Measurements from ENCODE around the gene MORN1. TPM values are rescaled to one million over a fixed set of nuclear protein-coding genes. Genes with fewer than 3 reads are reported as not detected.
"Not testable (repeated sequence)": the region's sequence is repeated elsewhere in the genome, so short reads cannot be mapped to it uniquely, and the experiment has no call there.

The MORN1 gene
- total RNA-seq, 2 donors from 2014 or later, result 6.8 to 6.9 TPM

GRCh38 chr1:2342384-2343022, 48.9 kb downstream of the MORN1 start:
- no peak for DNase-seq
- H3K36me3 Mint-ChIP-seq (ENCODE audit: insufficient read depth in 2 of 2), result no peaks in the 10 kb centered on the region
- ATAC-seq (replicated peaks in 1 of 2), result no peak

DNA sequence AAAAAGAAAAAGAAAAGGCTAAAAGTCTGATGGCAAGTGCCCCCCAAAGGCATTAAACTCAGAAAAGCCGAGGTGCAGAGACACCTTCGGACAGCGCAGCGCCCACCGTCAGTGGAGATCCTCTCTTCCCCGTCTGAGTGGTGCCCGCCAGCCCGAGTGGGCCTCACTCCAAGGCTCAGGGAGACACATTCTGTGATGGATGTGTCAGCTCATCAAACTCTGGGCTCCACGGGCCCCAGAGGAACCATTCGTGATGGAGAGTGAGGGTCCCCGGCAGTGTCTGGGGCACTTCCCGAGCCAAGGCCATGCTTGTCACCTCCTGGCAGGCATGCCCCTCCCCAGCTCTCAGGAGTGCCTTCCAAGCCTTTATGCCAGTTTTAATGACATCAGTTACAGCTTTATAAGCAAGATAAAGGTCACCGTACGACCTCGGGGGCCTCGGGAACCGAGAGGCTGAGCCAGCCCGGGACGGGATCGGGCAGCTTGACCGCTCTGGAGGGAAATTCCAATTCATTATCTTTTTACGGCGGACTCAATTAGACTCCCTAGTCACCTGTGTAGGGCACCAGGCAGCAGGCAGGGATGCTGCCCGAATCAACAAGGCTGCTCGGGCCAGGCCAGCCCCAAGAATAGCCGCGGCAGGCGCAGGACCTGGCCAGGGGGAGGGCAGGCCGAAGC, 49.5 kb downstream of the MORN1 start:
- Mint-ChIP-seq H3K4me1 (ENCODE audit: low read depth) (no peaks in the 10 kb centered on the region), H3K36me3 (ENCODE audit: insufficient read depth in 2 of 2) (no peaks in the 10 kb centered on the region)

More at GRCh38 chr1:2342384-2343022, 48.9 kb downstream of the MORN1 start:
- Mint-ChIP-seq H3K4me3 (no peak overlapping the region), H3K27ac (no peak overlapping the region), H3K9me3 (no peaks in the 10 kb centered on the region), H3K4me1 (ENCODE audit: low read depth) (no peaks in the 10 kb centered on the region), H3K27me3 (ENCODE audit: low read depth) (no peaks in the 10 kb centered on the region)

GRCh38 chr1:2340918-2341254, 50.5 kb downstream of the MORN1 start:
- no peaks in the 10 kb centered on the region for H3K4me1 Mint-ChIP-seq (ENCODE audit: low read depth)
- H3K27ac Mint-ChIP-seq, result no peak overlapping the region
- H3K36me3 Mint-ChIP-seq (ENCODE audit: insufficient read depth in 2 of 2), result no peaks in the 10 kb centered on the region
- no peaks in the 10 kb centered on the region for H3K27me3 Mint-ChIP-seq (ENCODE audit: low read depth)
- DNase-seq (no peak), ATAC-seq (replicated peaks in 1 of 2) (no peak)
- H3K9me3 Mint-ChIP-seq, result no peaks in the 10 kb centered on the region
- H3K4me3 Mint-ChIP-seq, result no peak overlapping the region

More for the DNA sequence above, 49.5 kb downstream of the MORN1 start:
- Mint-ChIP-seq H3K27ac (no peak overlapping the region), H3K9me3 (no peaks in the 10 kb centered on the region), H3K4me3 (no peak overlapping the region), H3K27me3 (ENCODE audit: low read depth) (no peaks in the 10 kb centered on the region)
- ATAC-seq (replicated peaks in 1 of 2) (no peak), DNase-seq (no peak)

GRCh38 chr1:2340086-2340917, 51.1 kb downstream of the MORN1 start:
- no peaks in the 10 kb centered on the region for H3K4me1 Mint-ChIP-seq (ENCODE audit: low read depth)
- ATAC-seq (replicated peaks in 1 of 2) (no peak), DNase-seq (no peak)
- H3K36me3 Mint-ChIP-seq (ENCODE audit: insufficient read depth in 2 of 2), result no peaks in the 10 kb centered on the region
- H3K27me3 Mint-ChIP-seq (ENCODE audit: low read depth), result no peaks in the 10 kb centered on the region
- no peak overlapping the region for H3K27ac Mint-ChIP-seq
- no peaks in the 10 kb centered on the region for H3K9me3 Mint-ChIP-seq
- H3K4me3 Mint-ChIP-seq, result no peak overlapping the region

GRCh38 chr1:2339206-2340085, 51.9 kb downstream of the MORN1 start:
- DNase-seq, result no peak
- Mint-ChIP-seq H3K27me3 (ENCODE audit: low read depth) (no peaks in the 10 kb centered on the region), H3K4me1 (ENCODE audit: low read depth) (no peaks in the 10 kb centered on the region), H3K9me3 (no peaks in the 10 kb centered on the region), H3K36me3 (ENCODE audit: insufficient read depth in 2 of 2) (no peaks in the 10 kb centered on the region), H3K4me3 (no peak overlapping the region), H3K27ac (no peak overlapping the region)
- no peak for ATAC-seq (replicated peaks in 1 of 2)

DNA sequence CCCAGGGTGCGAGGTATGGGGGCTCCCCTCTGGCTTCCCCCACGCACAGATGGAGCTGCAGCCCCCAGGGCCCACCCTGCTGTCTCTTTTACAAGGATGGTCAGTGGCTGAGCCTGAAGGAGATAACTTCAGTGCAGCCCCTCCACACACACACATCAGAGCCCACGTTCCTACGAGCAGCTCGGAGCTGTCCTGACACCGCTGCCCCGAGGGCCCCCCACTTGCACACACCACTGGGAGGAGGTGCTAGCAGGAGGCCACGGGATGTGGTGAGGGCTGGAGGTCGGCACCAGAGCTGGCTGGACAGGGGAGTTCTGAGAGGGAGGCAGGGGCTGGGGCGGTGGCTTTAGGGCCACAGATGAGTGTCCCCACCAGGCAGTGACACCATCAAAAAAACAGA, 53.9 kb downstream of the MORN1 start:
- Mint-ChIP-seq H3K27ac (no peak overlapping the region), H3K4me3 (no peak overlapping the region), H3K9me3 (no peaks in the 10 kb centered on the region), H3K4me1 (ENCODE audit: low read depth) (no peaks in the 10 kb centered on the region), H3K27me3 (ENCODE audit: low read depth) (no peaks in the 10 kb centered on the region), H3K36me3 (ENCODE audit: insufficient read depth in 2 of 2) (no peaks in the 10 kb centered on the region)
- DNase-seq (no peak), ATAC-seq (replicated peaks in 1 of 2) (no peak)

DNA sequence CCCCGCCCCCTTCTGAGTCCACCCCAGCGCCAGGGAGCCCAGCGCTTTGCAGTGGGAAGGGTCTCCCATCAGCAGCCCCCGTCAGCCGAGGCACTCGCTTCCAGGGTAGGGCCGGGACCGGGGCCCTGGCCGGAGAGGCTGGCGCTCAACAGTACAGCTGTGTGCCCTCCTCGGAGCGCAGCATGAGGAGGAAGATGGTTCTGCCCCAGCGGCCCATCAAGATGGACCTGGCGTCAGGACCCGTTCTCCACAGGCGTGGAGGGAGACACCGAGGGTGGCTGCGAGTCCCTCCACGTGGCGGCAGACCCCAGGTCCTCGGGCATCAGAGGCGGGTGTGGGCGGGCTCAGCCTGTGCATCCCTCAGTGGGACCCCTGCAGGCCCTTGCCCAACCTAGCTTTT, 54.3 kb downstream of the MORN1 start:
- Mint-ChIP-seq H3K4me1 (ENCODE audit: low read depth) (no peaks in the 10 kb centered on the region), H3K27ac (no peak overlapping the region), H3K27me3 (ENCODE audit: low read depth) (no peaks in the 10 kb centered on the region), H3K36me3 (ENCODE audit: insufficient read depth in 2 of 2) (no peaks in the 10 kb centered on the region), H3K4me3 (no peak overlapping the region), H3K9me3 (no peaks in the 10 kb centered on the region)
- DNase-seq (no peak), ATAC-seq (replicated peaks in 1 of 2) (no peak)

DNA sequence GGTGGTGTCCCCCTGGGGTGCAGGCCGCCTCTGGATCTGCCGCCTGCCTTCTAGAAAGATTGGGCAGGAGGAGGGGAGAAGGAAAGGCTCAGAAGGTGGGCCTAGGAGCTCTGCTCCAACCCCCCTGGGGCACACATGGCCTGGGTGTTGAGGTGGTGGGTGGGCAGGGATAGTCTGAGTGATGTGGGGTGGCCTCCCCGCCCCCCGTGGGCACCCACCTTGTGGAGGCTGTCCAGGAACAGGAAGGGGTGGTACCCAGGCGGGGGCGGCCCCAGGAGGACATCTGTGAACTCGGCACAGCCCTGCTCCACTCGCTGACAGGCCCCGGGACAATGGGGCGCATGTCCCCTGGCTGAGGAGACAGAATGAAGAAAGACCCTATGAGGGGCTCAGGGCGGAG, 54.9 kb downstream of the MORN1 start:
- DNase-seq, result no peak
- no peaks in the 10 kb centered on the region for H3K4me1 Mint-ChIP-seq (ENCODE audit: low read depth)
- ATAC-seq (replicated peaks in 1 of 2), result no peak
- no peaks in the 10 kb centered on the region for H3K9me3 Mint-ChIP-seq
- H3K36me3 Mint-ChIP-seq (ENCODE audit: insufficient read depth in 2 of 2), result no peaks in the 10 kb centered on the region
- no peak overlapping the region for H3K27ac Mint-ChIP-seq
- no peak overlapping the region for H3K4me3 Mint-ChIP-seq
- no peaks in the 10 kb centered on the region for H3K27me3 Mint-ChIP-seq (ENCODE audit: low read depth)

GRCh38 chr1:2335721-2336455, 55.5 kb downstream of the MORN1 start:
- Mint-ChIP-seq H3K27me3 (ENCODE audit: low read depth) (no peaks in the 10 kb centered on the region), H3K9me3 (no peaks in the 10 kb centered on the region), H3K4me3 (no peak overlapping the region)

GRCh38 chr1:2334883-2335534, 56.3 kb downstream of the MORN1 start:
- Mint-ChIP-seq H3K9me3 (no peaks in the 10 kb centered on the region), H3K4me3 (no peak overlapping the region), H3K27me3 (ENCODE audit: low read depth) (no peaks in the 10 kb centered on the region), H3K4me1 (ENCODE audit: low read depth) (no peaks in the 10 kb centered on the region), H3K36me3 (ENCODE audit: insufficient read depth in 2 of 2) (no peaks in the 10 kb centered on the region), H3K27ac (no peak overlapping the region)
- ATAC-seq (replicated peaks in 1 of 2) (no peak), DNase-seq (no peak)

More at GRCh38 chr1:2335721-2336455, 55.5 kb downstream of the MORN1 start:
- Mint-ChIP-seq H3K27ac (no peak overlapping the region), H3K36me3 (ENCODE audit: insufficient read depth in 2 of 2) (no peaks in the 10 kb centered on the region), H3K4me1 (ENCODE audit: low read depth) (no peaks in the 10 kb centered on the region)
- no peak for ATAC-seq (replicated peaks in 1 of 2)
- DNase-seq, result no peak

- Mint-ChIP-seq H3K27me3 (ENCODE audit: low read depth) (no peaks in the 10 kb centered on the region), H3K27ac (no peak overlapping the region), H3K4me1 (ENCODE audit: low read depth) (no peaks in the 10 kb centered on the region), H3K4me3 (no peak overlapping the region), H3K9me3 (no peaks in the 10 kb centered on the region), H3K36me3 (ENCODE audit: insufficient read depth in 2 of 2) (no peaks in the 10 kb centered on the region)
- DNase-seq (no peak), ATAC-seq (replicated peaks in 1 of 2) (no peak)
Measured at GRCh38 chr1:2334366-2334765, 57.0 kb downstream of the MORN1 start.

- not testable (repeated sequence) for DNase-seq; H3K4me3 Mint-ChIP-seq; H3K27ac Mint-ChIP-seq; ATAC-seq (replicated peaks in 1 of 2); H3K4me1 Mint-ChIP-seq (ENCODE audit: low read depth); H3K36me3 Mint-ChIP-seq (ENCODE audit: insufficient read depth in 2 of 2); H3K27me3 Mint-ChIP-seq (ENCODE audit: low read depth); H3K9me3 Mint-ChIP-seq
Measured at GRCh38 chr1:2331580-2331979, 59.8 kb downstream of the MORN1 start.
